Lower leg skin (tissue), 3 donors: ENCODE measurements around the gene ZC3H7A.

Source experiments
- POLR2A ChIP-seq, 2 donors: fragments of 450-650 bp; IDR thresholded peaks; one replicate each; pipeline ENCODE4 v1.6.1; 2016 to 2017; ENCODE audit warnings: antibody characterized with exemption in 2 of 2, mild to moderate bottlenecking in 1 of 2, moderate library complexity in 1 of 2
- TF ChIP-seq, protein P1 (sequence below), 3 donors: fragments of 450-650 bp; IDR thresholded peaks; one replicate each; pipeline ENCODE4 v1.5.1; 2016; ENCODE audit warnings: antibody characterized with exemption in 3 of 3, mild to moderate bottlenecking in 3 of 3, moderate library complexity in 2 of 3

DNA sequence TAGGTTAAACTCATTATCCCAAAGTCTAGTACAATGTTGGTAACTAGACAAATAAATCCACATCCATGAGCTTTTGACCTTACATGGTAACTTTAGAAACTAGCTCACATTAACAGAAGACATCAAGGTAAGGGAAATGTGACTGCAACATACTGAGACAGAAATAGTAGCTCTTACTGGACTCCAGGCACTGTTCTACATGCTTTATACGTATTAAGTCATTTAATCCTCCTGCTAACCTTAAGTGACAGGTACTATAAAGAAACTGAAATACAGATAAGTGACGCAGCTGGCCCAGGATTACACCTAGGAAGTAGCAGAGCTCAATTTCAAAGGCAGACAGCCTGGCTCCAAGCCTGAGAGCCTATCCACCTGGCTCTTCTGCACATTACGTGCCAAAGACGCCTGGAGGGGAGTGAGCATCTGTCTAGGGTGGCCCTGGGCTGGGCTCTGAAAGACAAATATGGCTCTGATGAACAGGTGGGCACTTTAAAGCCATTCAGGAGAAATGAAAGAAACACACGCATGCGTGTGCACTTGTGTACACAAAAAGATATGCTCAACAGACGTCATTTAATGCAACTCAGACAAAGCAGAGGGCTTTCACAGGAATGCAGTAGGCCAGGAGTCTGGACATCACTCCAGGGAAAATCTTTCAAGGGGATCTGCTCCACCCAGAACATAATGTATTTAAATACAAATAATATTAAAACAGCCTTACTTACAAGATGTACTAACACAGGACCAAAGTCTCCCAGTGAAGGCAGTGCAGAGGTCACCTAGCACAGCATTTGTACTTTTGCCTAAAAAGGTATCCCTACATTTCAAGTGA is 4.4 kb downstream of the ZC3H7A start:
- TF ChIP-seq POLR2A (IDR thresholded peaks at IDR 0.05): no peak
- TF ChIP-seq, protein P1, sequence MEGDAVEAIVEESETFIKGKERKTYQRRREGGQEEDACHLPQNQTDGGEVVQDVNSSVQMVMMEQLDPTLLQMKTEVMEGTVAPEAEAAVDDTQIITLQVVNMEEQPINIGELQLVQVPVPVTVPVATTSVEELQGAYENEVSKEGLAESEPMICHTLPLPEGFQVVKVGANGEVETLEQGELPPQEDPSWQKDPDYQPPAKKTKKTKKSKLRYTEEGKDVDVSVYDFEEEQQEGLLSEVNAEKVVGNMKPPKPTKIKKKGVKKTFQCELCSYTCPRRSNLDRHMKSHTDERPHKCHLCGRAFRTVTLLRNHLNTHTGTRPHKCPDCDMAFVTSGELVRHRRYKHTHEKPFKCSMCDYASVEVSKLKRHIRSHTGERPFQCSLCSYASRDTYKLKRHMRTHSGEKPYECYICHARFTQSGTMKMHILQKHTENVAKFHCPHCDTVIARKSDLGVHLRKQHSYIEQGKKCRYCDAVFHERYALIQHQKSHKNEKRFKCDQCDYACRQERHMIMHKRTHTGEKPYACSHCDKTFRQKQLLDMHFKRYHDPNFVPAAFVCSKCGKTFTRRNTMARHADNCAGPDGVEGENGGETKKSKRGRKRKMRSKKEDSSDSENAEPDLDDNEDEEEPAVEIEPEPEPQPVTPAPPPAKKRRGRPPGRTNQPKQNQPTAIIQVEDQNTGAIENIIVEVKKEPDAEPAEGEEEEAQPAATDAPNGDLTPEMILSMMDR (IDR thresholded peaks at IDR 0.05): no peak
